DMS 273 treated with DMSO at 0.1 percent for 48 hours (cell line): Measurements from ENCODE around the gene FBXO10.
"Not testable (repeated sequence)": the region's sequence is repeated elsewhere in the genome, so short reads cannot be mapped to it uniquely, and the experiment has no call there.

Experiments used
- DNase-seq: peaks from one replicate; lab custom pipeline; 2025; lab: John Stamatoyannopoulos, UW

The FBXO10 gene

DNA sequence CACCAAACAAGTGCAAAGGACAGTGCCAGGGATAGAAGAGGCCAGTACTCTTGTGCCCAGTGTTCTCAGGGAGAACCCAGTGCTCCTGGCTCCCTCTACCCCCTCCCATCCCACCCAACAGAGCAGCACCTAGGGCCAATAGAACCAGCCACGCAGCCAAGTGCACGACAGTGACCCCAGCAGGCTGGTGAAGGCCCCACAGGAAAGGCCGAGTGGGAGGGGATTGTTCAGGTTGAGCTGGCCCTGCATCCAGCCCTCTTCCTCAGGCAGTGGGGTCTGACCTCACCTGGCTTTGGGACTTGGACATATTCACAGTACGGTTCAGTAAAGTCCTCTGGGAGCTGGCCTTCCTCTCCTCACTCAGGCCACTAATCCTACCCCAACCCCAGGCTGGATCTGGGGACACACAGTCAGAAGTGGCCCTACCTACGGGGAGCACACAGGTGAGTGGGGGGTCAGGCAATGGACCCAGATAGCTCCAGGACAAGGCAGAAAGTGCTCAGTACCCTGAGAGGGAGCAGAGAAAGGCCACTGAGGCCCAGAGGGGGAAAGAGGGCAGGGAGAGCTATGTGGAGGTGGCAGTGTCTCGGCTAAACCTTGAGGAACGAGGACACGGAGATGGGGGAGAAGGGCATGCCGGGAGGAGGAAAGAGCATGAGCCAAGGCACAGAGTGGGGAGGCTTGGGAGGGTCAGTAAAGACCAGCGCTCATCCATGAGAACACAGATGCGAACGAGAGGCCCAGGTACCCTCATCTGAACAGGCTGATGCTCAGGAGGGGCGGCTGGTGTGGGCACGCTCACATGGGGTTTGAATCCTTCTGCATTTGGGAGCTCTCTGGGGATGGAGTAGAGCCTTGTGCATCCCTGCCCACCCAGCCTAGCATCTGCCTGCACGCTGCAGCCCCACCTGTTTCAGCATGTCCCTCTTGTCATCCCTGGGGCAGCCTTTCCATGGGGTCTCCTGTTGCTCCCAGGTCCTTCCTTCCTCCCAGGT, 64.9 kb downstream of the FBXO10 start:
- DNase-seq = no peak

DNA sequence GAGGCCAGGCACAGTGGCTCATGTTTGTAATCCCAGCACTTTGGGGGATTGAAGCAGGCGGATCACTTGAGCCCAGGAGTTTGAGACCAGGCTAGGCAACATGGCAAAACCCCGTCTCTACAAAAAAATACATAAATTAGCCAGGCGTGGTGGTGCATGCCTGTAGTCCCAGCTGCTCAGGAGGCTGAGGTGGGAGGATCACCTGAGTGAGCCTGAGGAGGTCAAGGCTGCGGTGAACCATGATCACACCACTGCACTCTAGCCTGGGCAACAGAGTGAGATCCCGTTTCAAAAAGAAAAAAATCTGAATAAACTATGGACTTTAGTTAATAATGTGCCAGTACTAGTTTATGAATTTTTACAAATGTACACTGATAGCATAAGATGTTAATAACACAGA, 66.1 kb downstream of the FBXO10 start:
- not testable (repeated sequence) for DNase-seq

DNA sequence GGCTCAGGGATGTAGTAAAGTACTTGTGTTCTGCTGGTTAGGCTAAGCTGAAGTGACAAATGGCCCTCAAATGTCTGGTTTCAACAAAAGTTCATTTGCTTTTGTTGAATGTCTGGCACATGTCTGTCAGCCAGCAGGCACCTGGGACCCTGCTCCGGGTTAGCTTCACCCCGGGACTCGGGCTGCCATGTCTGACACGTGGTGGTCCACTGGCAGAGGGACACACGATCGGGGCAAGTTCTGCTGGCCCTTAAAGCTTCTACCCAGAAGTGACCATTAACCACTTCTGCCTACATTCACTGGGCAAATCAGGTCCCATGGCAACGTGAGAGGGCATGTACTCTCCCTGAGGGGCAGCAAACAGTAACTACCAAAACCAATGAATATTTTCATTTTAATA, 66.6 kb downstream of the FBXO10 start:
- DNase-seq = no peak

DNA sequence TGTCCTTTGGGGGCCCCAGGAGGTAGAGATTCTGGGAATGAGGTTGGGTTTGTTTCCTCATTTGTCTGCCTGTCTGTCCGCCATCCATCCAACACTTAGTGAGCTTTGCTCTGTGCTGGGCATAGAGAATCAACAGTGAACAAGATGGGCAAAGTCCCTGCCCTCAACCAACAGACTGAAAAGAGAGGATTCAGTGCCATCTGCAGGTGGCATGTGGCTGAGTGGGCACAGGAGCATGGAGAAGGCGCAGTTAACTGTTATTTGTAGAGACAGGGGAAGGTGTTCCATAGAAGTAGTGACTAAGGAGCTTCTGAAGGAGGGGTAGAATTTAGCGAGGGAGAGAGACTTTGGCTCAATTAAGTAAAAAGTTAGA, 67.4 kb downstream of the FBXO10 start:
- no peak for DNase-seq

DNA sequence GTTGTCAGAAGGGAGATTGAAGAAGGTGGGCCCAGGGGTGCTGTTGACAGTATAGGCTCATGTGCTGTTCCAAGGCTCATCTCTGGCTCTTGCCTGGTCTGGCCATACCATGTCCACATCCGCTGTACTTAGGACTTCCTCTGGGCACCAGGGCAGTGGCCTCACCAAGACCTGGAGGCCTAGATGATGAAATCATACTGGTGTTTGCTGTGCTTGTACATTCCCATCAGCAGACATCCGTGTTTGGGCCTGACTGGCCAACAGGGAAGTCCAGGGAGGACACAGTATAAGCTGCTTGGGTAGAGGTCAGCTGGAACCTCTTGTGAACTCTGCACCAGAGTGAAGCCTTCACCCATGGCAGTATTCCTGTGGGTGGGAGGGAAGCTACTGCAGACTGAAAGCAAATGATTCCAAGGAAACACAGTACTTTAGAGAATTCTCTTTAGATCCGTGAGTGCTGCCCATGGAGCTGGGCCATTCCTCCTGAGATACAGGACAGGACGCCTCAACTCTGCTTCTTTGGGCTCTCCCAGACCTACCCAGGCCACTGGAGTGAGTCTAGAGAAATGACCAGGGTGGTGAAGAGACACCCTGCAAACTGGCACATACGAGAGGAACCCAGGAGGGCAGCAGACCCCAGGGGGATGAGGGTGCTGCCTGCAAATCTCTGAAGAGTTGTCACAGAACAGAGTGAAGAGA, 67.9 kb downstream of the FBXO10 start:
- DNase-seq = no peak

DNA sequence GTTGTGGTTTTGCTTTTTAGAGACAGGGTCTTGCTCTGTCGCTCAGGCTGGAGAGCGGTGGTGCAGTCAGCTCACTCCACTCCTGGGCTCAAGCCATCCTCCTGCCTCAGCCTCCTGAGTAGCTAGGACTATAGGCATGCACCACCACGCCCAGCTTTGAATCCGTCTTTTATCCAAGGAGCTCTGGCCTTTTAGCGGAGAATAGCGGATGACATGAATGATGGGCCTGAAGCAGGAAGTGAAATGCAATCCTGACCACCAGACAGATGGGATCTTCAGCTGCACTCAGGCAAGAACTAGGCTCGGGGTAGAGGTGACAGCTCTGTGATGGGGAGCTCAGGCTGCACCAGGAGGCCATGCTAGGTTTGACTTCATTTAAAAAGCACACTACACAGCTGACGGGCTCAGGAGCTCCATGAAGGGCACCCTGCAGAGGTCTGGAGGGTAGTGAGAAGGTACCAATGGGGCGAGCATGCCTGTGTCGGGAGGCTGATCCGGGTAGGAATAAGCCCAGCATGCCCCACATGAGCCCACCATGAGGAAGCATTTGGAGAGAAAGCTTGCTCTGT, 68.5 kb downstream of the FBXO10 start:
- no peak for DNase-seq

DNA sequence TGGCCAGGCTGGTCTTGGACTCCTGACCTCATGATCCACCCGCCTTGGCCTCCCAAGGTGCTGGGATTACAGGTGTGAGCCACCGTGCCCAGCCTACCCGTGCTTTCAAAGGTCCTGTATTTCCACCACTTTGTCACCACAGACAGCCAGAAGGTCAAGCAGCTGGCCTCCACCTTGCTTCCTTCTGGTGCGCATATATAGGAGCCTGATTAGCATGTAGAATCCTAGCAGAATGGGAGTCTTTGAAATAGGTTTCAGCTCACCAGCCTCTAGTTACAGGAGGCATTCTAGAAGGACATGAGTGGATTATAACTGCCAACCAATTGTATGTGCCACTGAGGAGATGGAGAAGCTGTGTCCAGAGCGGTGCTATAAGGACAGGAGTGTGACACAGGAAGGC, 71.6 kb downstream of the FBXO10 start:
- no peak for DNase-seq

DNA sequence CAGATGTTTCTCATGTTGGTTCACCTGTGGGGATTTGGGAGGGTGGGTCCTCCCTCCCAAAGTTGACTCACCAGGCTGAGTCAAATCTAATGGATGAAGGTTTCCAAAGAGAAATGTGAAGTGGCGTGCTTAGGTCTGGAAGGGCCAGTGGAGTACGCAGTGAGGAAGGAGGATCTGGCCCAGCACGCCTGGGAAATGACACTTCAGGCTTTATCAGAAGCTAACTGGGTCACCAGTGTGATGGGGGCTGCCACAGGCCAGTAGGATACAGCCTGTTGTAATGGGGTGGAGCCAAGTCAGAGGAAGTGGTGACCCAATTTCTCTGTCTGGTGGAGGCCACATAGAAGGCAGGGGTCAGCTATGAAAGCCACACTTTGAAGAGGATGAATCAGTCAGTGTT, 72.4 kb downstream of the FBXO10 start:
- DNase-seq = no peak

DNA sequence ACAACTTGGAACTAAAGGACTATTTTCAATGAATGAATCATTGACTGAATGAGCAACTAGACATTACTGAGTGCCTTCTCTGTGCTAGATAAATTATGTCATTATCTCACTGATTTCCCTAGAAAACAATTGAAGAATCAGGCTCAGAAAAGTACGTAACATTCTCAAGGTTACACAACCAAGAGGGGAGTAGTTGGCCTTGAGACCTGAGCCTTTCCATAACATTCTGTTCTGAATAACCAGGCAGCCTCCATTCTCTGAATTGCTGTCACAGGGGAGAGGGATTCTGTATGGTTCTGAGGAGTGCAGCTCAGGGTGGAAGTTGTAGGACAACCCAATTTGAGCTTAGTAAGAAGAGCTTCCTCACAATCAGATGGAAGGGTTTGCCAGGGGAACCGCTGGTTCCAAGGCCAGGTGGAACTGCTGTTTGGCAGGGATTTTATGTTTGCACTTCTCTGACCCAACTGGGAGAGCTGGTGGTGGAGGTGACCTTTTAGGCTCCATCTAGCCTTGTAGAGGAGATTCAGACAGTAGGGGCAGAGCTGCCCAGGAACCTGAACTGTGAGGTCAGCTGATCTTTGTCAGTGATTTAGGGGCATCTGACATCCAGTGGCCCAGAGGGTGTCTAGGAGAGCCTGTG, 74.1 kb downstream of the FBXO10 start:
- no peak for DNase-seq

DNA sequence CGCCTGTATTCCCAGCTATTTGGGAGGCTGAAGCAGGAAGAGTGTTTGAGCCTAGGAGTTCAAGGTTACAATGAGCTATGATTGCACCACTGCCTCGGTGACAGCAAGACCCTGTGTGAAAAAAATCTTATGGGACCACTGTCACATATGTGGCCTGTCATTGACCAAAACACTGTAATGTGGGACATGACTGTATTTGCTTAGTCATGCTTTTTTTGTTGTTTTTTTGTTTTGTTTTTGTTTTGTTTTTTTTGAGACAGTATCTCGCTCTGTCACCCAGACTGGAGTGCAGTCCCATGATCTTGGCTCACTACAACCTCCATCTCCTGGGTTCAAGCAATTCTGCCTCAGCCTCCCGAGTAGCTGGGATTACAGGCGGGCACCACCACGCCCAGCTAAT, 76.9 kb downstream of the FBXO10 start:
- DNase-seq = no peak

DNA sequence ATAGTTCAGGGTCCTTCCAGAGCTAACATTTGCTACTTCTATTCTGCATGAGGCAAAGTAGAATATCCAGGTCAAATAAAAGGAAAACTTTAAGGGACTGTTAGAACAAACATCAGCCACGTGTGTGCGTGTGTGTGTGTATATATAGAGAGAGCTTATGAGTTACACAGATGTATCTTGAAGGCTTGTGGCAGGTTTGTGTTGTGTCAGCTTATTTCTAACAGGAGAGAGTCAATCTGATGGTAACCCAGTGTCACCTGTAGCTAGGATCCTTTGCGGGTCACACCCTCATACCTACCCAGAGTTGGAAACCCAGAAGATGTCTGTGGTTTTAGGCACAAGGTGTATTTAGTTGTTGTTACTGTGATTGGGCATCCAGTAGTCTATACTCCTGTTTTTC, 77.7 kb downstream of the FBXO10 start:
- DNase-seq = no peak

DNA sequence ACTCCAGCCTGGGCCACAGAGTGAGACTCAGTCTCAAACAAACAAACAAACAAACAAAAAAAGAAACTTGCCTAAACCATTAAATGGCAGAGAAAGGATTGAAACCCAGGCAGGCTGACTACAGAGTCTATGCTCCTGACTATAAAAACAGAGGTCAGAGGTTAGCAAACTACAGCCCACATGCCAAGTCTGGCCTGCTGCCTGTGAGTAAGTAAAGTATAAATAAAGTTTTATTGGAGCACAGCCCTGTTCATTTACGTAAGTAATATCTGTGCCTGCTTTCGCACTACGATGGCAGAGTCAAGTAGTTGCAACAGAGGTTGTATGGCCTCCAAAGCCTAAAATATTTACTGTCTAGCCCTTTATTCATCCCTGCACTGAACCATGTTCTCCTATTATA, 78.9 kb downstream of the FBXO10 start:
- DNase-seq = no peak

DNA sequence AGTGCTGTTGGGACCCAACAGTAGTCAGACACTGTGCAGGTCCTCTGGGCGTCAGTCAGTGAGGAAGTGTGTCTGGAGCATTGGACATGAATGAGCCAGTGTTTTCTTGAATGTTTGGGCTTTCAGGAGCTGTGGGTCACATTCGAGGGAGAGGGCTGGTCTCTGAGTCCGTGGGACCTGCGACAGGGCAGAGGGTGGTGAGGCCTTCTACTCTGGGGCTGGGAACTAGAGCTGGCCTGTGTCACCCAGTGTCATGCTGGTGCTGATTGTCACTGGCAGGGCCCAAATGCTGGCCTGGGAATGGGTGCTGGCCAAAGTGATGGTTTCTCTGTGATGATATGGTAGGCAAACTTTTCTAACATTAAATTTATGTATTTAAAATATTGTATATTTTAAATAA, 80.2 kb downstream of the FBXO10 start:
- DNase-seq = no peak

DNA sequence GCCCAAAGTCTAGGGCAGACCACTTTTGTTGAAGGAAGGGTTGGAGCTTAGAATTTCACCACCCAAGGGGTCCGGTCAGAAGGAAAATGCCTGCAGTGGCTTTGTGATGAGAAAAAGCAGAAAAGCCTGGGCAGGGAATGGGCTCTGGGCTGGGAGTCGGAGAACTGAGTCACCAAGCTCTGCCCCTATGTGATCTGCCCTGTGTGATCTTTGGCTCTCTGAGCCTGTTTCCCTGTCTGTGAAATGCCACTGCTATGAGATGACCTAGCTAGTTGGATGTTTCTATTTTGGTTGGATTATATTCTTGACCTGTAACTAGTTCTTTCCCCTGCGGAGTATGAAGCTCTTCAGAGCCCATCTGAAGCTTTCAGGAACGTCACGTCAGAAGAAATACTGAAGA, 80.6 kb downstream of the FBXO10 start:
- no peak for DNase-seq

DNA sequence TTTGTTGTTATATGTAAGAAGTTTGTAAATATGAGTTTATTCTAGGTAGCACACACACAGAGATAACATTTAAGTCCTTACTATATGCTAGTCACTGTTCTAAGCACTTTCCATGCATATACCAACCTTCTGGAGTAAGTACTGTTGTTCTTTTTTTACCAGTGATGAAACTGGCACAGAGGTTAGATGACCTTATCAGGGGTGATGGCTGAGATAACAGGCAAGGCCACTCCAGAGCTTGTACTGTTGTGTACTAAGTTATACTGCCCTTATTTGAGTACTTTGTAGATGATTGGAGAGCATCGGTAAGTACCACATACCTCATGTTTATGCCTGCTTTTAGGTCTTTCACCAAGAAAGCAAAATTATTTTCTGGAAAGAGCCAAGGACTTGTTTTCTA, 84.2 kb downstream of the FBXO10 start:
- DNase-seq = no peak

DNA sequence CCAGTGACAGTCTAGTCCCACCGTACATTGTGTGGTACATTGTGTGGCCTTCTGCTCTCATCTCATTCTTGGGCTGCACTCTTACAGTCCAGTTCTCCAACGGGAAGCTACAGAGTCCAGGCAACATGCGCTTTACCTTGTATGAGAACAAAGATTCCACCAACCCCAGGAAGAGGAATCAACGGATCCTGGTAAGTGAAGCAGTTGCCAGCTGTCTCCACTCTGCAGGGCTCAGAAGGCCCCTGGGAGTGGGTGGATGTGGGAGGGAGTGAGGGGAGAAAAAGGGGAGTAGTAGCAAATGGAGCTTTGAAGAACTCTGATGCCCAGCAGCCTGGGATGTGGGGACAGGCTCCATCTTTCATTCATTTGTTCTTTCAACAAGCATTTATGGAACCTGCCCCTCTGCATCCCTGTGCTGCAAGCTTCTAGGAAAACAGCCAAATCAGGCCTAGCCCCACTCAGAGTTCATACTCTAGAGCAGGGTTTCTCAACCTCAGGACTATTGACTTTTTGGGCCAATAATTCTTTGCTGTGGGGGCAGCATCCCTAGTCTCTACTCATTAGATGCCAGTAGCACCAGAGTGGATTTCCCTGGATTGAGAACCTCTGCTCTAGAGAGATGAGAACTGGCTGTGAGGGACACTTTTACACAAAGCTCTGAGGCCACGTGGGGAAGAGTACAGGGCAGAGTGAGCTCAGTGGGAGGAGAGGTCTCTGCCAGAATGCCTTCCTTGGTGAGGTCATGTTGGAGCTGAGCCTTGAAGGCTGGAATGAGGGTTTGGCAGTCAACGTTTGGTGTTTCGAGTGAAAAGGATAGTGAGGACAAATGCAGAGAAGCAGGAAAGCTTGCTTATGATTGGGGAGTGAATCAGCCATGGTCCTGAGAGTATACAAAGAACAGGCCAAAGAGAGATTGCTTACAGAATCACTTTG, 89.3 kb downstream of the FBXO10 start:
- DNase-seq = no peak

DNA sequence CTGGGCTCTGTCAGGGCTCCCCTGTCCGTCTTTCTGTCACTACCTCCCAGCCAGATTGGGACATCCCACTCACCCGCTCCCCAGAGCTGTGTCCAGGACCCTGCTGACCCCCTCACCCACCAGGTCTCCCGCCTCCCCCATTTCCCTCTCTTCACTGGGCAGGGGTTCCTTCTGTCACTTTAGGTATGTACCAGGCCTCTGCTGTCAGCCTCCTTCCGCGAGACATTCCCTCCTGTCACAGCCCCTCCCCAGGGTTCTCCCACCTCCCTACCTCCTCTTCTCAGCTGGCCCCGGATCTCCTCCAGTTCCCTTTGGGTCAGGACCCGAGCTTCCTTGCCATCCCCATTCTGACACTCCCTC, 89.9 kb downstream of the FBXO10 start:
- no peak for DNase-seq

DNA sequence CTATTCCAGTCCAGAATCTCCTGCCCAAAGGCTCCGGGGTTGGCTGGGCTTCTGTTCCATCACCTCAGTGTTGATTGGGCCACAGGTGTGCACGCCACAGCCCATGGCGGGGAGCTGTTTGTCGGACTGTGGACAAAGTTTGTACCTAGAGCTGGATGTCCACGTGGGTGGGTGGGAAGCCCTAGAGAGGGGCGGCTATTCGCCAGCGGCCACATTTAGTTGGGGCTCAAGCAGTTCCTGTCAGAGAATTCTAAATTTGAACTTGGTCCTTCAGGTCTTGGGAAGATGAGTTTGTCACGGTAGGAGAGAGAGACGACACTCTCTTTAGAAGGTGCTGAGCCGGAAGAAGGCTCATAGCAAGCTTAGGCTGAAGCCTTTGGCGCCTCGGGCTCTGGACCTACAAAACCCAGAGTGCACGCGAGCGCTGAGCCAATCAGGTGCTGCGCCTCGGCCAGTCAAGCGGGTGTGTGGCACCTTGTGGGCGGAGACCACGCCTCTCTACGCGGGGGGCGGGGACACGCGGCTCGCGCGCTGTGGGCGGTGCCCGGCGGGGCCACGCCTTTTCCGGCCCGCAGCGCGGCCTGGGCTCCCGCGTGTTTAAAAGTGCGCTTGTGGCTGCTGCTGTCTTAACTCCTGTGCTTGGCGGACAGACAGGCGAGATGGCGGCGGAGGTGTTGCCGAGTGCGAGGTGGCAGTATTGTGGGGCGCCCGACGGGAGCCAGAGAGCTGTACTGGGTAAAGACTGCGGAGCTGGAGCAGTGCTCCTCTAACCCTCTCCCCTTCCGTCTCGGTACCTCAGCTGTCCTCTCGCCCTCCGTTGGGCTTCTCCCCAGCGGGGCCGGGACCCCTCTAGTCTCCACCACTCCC, 90.6 kb downstream of the FBXO10 start, which contains the start of gene POLR1E:
POLR1E (plus strand) TSS at position 560 of the 867 bp plus-strand sequence; CDS start at position 660, 100 bp downstream.
- peak; percentile 85 for DNase-seq

DNA sequence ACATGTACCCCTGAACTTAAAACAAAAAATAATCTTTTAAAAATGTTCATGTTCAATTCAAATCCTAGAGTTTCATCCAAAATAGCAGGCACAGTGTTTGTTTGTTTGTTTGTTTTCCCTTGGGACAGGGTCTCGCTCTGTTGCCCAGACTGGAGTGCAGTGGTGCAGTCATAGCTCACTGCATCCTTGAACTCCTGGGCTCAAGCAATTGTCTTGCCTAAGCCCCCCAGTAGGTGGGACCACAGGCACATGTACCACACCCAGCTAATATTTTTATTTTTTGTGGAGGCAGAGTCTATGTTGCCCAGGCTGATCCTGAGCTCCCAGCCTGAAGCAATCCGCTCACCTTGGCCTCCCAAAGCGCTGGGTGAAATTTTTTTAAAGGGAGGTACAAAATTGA, 95.4 kb downstream of the FBXO10 start:
- DNase-seq = no peak

DNA sequence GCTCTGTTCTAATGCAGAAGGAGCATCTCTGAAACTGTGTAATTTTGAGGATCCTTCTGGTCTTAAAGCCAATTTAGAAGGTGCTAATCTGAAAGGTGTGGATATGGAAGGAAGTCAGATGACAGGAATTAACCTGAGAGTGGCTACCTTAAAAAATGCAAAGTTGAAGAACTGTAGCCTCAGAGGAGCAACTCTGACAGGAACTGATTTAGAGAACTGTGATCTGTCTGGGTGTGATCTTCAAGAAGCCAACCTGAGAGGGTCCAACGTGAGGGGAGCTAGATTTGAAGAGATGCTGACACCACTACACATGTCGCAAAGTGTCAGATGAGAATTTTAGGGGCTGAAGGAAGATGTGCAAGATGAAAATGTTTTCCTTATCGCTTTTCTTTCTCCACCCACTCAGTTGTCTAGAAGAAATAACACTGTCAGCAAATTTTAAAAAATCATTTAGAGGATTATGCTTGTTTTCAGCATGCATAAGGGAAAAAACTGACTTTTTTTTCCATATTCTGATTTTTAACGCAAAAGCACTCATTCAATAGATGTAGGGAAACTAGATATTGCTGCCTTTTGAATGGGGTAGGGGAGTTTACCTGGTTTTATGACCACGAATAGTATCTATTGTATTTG, 98.1 kb downstream of the FBXO10 start:
- not testable (repeated sequence) for DNase-seq
